Stimulated activated CD8-positive, alpha-beta memory T cell treated with anti-CD3 and anti-CD28 coated beads, Interleukin-7, amount 100 ng/mL, for 1 hour (primary cell): ENCODE measurements around the gene MERTK.
"Not testable (repeated sequence)": the region's sequence is repeated elsewhere in the genome, so short reads cannot be mapped to it uniquely, and the experiment has no call there.

ENCODE experiments used
- DNase-seq, 2 donors: peaks; one replicate each; pipeline ENCODE4 v3.0.0-alpha.2; 2020; ENCODE audit warnings: low read depth in 2 of 2

The MERTK gene

GRCh38 chr2:111897924-111898702 is at the start of gene MERTK:
Gene MERTK (plus strand): TSS chr2:111898607. CDS start chr2:111898736, 129 bp downstream.
- no peak for DNase-seq

- not testable (repeated sequence) for DNase-seq
Observed at GRCh38 chr2:111850646-111851045, 47.8 kb upstream of the MERTK start.

GRCh38 chr2:111852544-111852943 is 45.9 kb upstream of the MERTK start:
- DNase-seq, result not testable (repeated sequence)

- not testable (repeated sequence) for DNase-seq
Observed at GRCh38 chr2:111860005-111860404, 38.4 kb upstream of the MERTK start.

- DNase-seq, result not testable (repeated sequence)
Observed at GRCh38 chr2:111865124-111865523, 33.3 kb upstream of the MERTK start.

GRCh38 chr2:111872806-111873205 is 25.6 kb upstream of the MERTK start:
- not testable (repeated sequence) for DNase-seq

- DNase-seq, result peak; percentile 65 to 71
Observed at GRCh38 chr2:111883661-111884591, 14.5 kb upstream of the MERTK start, which contains the start of gene ANAPC1. Gene ANAPC1 (minus strand): TSS chr2:111884193. CDS start chr2:111880825, 3,368 bp downstream.

GRCh38 chr2:111884592-111884964 is 13.8 kb upstream of the MERTK start:
- DNase-seq, result no peak

GRCh38 chr2:111896024-111896423 is 2.4 kb upstream of the MERTK start:
- no peak for DNase-seq

- no peak for DNase-seq
Observed at GRCh38 chr2:111896576-111896975, 1.8 kb upstream of the MERTK start.

- DNase-seq, result no peak
Observed at GRCh38 chr2:111897630-111897923, 830 bp upstream of the MERTK start.

- DNase-seq, result no peak
Observed at GRCh38 chr2:111898703-111899514, 502 bp downstream of the MERTK start.

GRCh38 chr2:111900859-111901258 is 2.5 kb downstream of the MERTK start:
- no peak for DNase-seq

- no peak for DNase-seq
Observed at GRCh38 chr2:111903516-111903915, 5.1 kb downstream of the MERTK start.

GRCh38 chr2:111903930-111904439 is 5.6 kb downstream of the MERTK start:
- DNase-seq, result no peak

- DNase-seq, result no peak
Observed at GRCh38 chr2:111904726-111905474, 6.5 kb downstream of the MERTK start.

GRCh38 chr2:111905475-111905869 is 7.1 kb downstream of the MERTK start:
- DNase-seq, result not testable (repeated sequence)

- DNase-seq, result no peak
Observed at GRCh38 chr2:111905990-111906735, 7.8 kb downstream of the MERTK start.

- no peak for DNase-seq
Observed at GRCh38 chr2:111908578-111908977, 10.2 kb downstream of the MERTK start.

- DNase-seq, result no peak
Observed at GRCh38 chr2:111909079-111909478, 10.7 kb downstream of the MERTK start.
